Small intestine (tissue), 7 donors: ENCODE data around the gene JARID2. TPM values are rescaled to one million over a fixed set of nuclear protein-coding genes. Genes with fewer than 3 reads are reported as not detected.

Experiments
- DNase-seq, 2 donors: peaks; one replicate each; pipeline versions ENCODE4 v3.0.0 to v3.0.0-alpha.2; 2013
- FAIRE-seq: peaks from 2 replicates; lab custom pipeline; 2012; peaks lifted over from hg19 to GRCh38; lab: Jason Lieb, UNC
- H3K27ac ChIP-seq, 3 donors: one replicate each; pipeline ENCODE4 v1.5.1; 2013; ENCODE audit warnings: low read length in 2 of 3, mild to moderate bottlenecking in 2 of 3, control low read depth in 1 of 3, inconsistent platforms in 1 of 3, low read depth in 1 of 3, moderate library complexity in 1 of 3
- H3K27me3 ChIP-seq, 3 donors: one replicate each; pipeline ENCODE4 v1.6.1; 2013; ENCODE audit warnings: low read length in 3 of 3, inconsistent platforms in 1 of 3; ENCODE audit not compliant: control insufficient read depth in 3 of 3, insufficient read depth in 3 of 3
- H3K36me3 ChIP-seq, 3 donors: one replicate each; pipeline ENCODE4 v1.6.1; 2013; ENCODE audit warnings: low read length in 3 of 3, inconsistent platforms in 1 of 3, low read depth in 1 of 3, mild to moderate bottlenecking in 1 of 3, moderate library complexity in 1 of 3; ENCODE audit not compliant: control insufficient read depth in 3 of 3, insufficient read depth in 2 of 3
- H3K4me1 ChIP-seq, 3 donors: one replicate each; pipeline ENCODE4 v1.6.1; 2013; ENCODE audit warnings: low read length in 2 of 3, inconsistent platforms in 1 of 3, low read depth in 1 of 3, mild to moderate bottlenecking in 1 of 3, moderate library complexity in 1 of 3; ENCODE audit not compliant: control insufficient read depth in 3 of 3, insufficient read depth in 2 of 3
- H3K4me3 ChIP-seq, 3 donors: one replicate each; pipeline ENCODE4 v1.5.1; 2013; ENCODE audit warnings: low read length in 3 of 3, control low read depth in 1 of 3, inconsistent platforms in 1 of 3, low read depth in 1 of 3, mild to moderate bottlenecking in 1 of 3, moderate library complexity in 1 of 3
- H3K9me3 ChIP-seq, 2 donors: one replicate each; pipeline ENCODE4 v1.6.1; 2013; ENCODE audit warnings: low read depth in 1 of 2, low read length in 1 of 2; ENCODE audit not compliant: control insufficient read depth in 2 of 2, insufficient read depth in 1 of 2
- WGBS, 3 donors: extraction: QIAGEN DNeasy Blood & Tissue Kit; methylation state at CpG; one replicate each; pipeline ENCODE4 v1.1.7; 2013; 5-methylcytosine and 5-hydroxymethylcytosine counted together
- polyA plus RNA-seq, 4 donors: library from polyadenylated mRNA; stranded (reverse) in 3 of 4; unstranded in 1 of 4; fragments of 200-250 nt in 3 of 4; fragments of 120-200 nt in 1 of 4; gene quantifications; one replicate each; pipeline versions ENCODE4 v1.2.1 to v1.2.3, GENCODE V29; 2013
- donor health status: healthy with polysubstance abuse.
- donor health status: control.
- donor health status: control.
- donor health status: Bipolar disorder and iron deficiency.
- donor health status: healthy.

JARID2 gene
- polyA plus RNA-seq, 4 donors = 4.9 to 10.5 (median 6.7) TPM

DNA sequence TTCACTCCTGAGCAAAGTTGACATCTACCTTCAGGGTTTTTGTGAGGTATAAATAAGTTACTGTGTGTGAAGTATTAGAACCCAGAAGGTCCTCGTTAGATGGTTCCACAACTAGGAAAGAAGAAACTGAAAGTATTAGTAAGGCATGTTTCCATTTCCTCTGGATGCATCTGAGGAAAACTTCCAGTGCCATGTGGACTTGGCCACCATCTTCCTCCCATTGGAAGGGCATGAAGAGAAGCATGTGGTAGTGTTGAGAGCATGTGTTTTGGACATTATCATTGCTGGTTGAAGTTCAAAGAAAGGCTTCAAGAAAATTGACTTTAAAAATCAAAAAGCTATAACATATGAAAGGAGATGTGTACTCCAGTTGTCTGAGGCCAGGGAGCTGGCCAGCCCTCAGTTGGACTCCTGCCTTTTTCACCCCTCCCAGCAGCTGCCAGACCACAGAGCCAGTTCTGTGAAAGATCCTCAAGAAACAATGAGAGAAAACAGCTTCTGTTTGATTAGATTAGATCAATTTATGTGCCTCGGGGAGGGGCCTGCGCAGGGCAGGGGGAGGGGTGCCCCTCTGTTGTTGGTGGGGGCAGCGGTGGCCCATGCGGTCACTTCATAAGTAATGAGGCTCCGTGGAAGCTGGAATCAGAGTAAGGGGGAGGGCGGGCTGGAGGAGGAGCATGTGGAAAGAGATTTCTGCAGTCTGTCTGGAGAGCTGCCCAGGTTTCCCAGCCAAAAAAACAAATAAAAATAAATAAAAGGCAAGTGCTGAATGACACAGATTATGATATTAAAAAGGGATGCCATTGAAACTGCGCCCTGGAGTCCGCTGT, 154.0 kb downstream of the JARID2 start:
- H3K4me3 ChIP-seq = peak overlapping the region in 1 of 3 donors; percentile 32
- FAIRE-seq = no peak
- no peak overlapping the region for H3K27ac ChIP-seq

DNA sequence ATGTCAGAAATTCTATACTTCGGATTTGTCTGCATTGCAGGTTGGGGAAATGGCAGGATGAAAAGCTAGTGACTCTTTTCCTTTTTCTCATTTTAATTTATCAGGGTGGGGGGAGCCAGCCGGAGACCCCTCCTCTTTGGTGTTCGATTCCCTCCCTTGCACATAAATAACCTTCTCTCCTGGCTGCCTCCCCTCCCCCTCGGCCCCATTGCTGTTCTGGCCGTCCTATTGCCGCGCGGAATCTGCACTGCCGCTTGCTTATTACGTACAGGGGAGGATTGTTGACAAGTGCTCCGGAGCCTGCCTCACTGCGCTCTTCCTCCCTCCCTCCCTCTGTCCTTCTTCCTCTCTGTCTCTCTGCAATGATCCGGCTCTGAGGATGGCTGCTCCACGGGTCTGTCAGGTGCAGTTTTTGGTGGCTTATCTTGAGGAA, 154.7 kb downstream of the JARID2 start:
- H3K4me3 ChIP-seq = peak overlapping the region in 1 of 3 donors; percentile 32

More for the DNA sequence above, 154.0 kb downstream of the JARID2 start:
- Histone ChIP-seq H3K36me3 (no peaks in the 10 kb centered on the region), H3K27me3 (no peaks in the 10 kb centered on the region), H3K9me3 (no peaks in the 10 kb centered on the region), H3K4me1 (peaks cover 17 to 42% (median 24%) of the 10 kb centered on the region in 3 donors)
- WGBS, 3 donors = 23 to 31% (median 25%) methylated on average over 9 of the region's 9 CpGs
- DNase-seq = peak in 1 of 2 donors; percentile 71

DNA sequence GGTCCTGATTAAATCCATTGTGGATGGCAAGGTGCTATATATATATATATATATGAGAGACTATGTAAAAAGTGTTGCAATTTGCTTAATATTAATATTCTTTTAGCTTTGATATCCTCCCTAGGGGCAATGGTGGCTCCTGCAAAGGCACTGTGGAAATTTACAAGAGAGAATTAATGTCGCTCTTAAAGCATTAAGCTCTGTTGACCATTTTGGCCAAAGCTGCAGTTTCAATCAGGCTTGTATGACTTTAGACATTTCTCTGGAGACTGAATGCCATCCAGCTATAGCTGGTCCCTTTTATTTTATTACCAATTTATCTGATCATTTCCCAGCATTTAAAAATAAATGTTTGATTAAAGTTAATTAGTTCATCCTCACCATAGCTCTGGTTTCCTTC, 155.3 kb downstream of the JARID2 start:
- FAIRE-seq = no peak
- Histone ChIP-seq H3K4me1 (peaks cover 17 to 44% (median 24%) of the 10 kb centered on the region in 3 donors), H3K27ac (peak overlapping the region in 1 of 3 donors; percentile 61), H3K27me3 (no peaks in the 10 kb centered on the region), H3K36me3 (no peaks in the 10 kb centered on the region), H3K4me3 (no peak overlapping the region), H3K9me3 (no peaks in the 10 kb centered on the region)
- WGBS, 3 donors = 85 to 96% (median 95%) methylated on average over 1 of the region's 1 CpG
- DNase-seq = no peak

More for the DNA sequence above, 154.7 kb downstream of the JARID2 start:
- peak overlapping the region in 2 of 3 donors; percentile 36 to 61 for H3K27ac ChIP-seq
- no peaks in the 10 kb centered on the region for H3K27me3 ChIP-seq
- H3K4me1 ChIP-seq = peaks cover 17 to 44% (median 24%) of the 10 kb centered on the region in 3 donors
- DNase-seq = peak in 1 of 2 donors; percentile 50
- 34 to 44% (median 38%) methylated on average over 14 of the region's 14 CpGs for WGBS, 3 donors
- FAIRE-seq = no peak
- H3K36me3 ChIP-seq = no peaks in the 10 kb centered on the region
- no peaks in the 10 kb centered on the region for H3K9me3 ChIP-seq

DNA sequence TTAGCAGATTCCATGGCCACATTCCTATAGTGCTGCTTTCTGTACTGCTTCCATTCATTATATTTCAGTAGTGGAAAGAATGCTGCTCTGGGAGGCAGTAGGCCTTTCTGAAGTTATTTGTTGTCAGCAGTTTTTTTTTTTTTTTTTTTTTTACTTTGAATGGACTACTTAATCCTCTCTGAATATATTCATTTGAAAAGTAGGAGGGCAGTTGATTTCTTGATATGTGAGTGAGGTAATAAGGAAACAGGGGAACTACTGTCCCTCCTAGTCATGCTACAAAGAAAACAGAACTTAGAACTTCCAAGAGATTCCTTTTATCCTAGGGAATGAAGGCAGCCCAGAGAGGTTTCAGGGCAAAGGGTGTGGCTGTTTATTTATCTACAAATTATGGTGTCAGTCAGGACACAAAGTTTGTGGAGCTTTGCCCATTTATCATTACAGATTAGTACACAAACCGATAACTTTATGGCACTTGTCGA, 155.9 kb downstream of the JARID2 start:
- 14 to 51% (median 44%) methylated on average over 2 of the region's 2 CpGs for WGBS, 3 donors
- H3K4me1 ChIP-seq = peaks cover 17 to 44% (median 24%) of the 10 kb centered on the region in 3 donors
- FAIRE-seq = no peak
- H3K9me3 ChIP-seq = no peaks in the 10 kb centered on the region
- no peak overlapping the region for H3K4me3 ChIP-seq
- H3K27me3 ChIP-seq = no peaks in the 10 kb centered on the region
- no peaks in the 10 kb centered on the region for H3K36me3 ChIP-seq
- H3K27ac ChIP-seq = peak overlapping the region in 1 of 3 donors; percentile 61
- DNase-seq = peak; percentile 64 to 76

DNA sequence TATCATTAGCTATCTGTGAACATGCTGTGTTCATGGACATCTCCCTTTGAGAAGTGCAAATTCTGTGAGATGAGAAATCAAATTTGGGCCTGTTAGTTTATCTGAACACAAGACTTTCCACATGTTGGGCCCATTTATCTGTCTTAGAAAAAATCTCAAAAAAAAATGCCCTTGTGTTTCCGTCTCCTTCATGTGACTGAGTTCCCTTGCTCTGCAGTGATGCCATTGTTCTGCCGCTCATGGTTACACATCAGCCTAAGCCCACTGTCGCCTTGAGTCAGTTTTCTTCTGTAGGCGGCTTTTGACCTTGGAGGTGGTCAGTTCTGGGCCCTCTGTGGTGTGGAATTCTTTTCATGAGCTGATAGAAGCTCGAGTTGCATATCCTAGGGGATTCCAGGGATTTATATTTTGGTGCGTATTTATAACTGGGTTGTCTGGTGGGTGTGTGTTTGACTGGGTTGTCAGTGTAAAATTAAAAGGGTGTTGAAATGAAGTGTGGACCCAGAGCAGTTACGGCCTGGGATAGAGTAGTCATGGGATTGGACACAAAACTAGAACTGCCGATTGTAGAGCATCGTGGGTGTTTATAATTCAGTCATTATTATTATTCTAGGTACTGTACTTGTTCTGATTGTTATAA, 156.7 kb downstream of the JARID2 start:
- H3K4me1 ChIP-seq = peaks cover 17 to 44% (median 24%) of the 10 kb centered on the region in 3 donors
- FAIRE-seq = no peak
- DNase-seq = peak in 1 of 2 donors; percentile 25
- no peak overlapping the region for H3K4me3 ChIP-seq
- peak overlapping the region in 1 of 3 donors; percentile 61 for H3K27ac ChIP-seq
- H3K36me3 ChIP-seq = no peaks in the 10 kb centered on the region
- 90 to 95% (median 93%) methylated on average over 9 of the region's 9 CpGs for WGBS, 3 donors
- H3K9me3 ChIP-seq = no peaks in the 10 kb centered on the region
- H3K27me3 ChIP-seq = no peaks in the 10 kb centered on the region

DNA sequence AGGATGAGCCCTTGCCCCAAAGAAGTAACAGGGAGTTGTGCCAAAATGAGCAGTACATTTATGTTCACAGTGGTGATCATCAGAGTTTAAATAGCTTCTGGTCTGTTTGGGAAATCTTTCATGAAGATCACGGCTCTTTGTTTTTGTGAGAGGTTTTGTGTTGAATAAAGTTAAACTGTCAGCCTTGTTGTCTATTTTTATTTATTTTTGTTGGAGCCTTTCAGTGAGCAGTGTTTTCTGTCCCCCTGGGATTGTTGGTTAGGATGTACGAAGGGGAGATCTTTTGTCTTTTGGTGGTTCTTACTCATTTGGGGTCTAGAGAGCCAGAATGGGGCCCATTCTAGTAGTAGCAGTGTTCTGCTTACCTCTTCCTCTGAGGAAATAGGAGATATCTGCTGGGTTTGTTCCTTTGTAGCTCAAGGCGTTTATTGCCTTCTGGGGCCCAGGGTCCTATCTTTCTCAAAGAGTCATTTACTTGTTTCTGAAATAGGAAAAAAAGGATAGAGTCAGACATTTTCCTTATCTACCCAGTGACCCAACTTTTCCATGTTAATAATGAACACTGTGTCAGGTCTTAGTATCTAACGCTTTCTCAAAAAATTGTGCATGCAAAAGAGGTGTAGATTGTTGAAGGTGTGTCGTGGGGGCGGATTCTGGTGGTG, 157.4 kb downstream of the JARID2 start:
- peak overlapping the region in 1 of 3 donors; percentile 61 for H3K27ac ChIP-seq
- H3K36me3 ChIP-seq = no peaks in the 10 kb centered on the region
- H3K4me1 ChIP-seq = peaks cover 17 to 44% (median 24%) of the 10 kb centered on the region in 3 donors
- H3K27me3 ChIP-seq = no peaks in the 10 kb centered on the region
- DNase-seq (peak in 1 of 2 donors; percentile 71), FAIRE-seq (no peak)
- H3K9me3 ChIP-seq = no peaks in the 10 kb centered on the region
- no peak overlapping the region for H3K4me3 ChIP-seq
- 82 to 93% (median 85%) methylated on average over 6 of the region's 6 CpGs for WGBS, 3 donors

DNA sequence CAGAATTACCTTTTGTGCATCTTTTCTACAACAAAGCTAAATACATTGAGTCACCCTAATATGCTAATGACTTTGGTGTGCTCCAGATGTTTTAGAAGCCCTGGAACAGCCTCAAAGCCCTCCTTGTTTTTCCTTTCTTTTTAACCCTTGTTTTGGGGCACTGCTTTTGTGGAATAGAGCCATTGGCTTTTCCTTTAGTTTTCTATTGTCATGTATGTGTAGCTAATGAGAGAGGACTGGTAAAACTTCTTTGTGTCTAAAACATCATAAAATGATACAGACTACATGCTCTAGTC, 158.8 kb downstream of the JARID2 start:
- no peak for DNase-seq
- Histone ChIP-seq H3K4me1 (peaks cover 12 to 43% (median 19%) of the 10 kb centered on the region in 3 donors), H3K4me3 (no peak overlapping the region), H3K36me3 (no peaks in the 10 kb centered on the region), H3K27me3 (no peaks in the 10 kb centered on the region), H3K27ac (no peak overlapping the region), H3K9me3 (no peaks in the 10 kb centered on the region)
- no peak for FAIRE-seq
